OCI-LY7 (cell line): Measurements from ENCODE around the gene SEMA6D. TPM values are rescaled to one million over a fixed set of nuclear protein-coding genes. Genes with fewer than 3 reads are reported as not detected.
"Not testable (repeated sequence)": the region's sequence is repeated elsewhere in the genome, so short reads cannot be mapped to it uniquely, and the experiment has no call there.

Source experiments
- BruUV-seq: library from RNA; stranded (reverse); fragments of 400-500 nt; replicated peaks from 2 replicates; lab custom pipeline; 2021; lab: Mats Ljungman, UMichigan
- CTCF ChIA-PET: fragments of 300-600 bp; sonication (Branson Sonifier 250); formaldehyde crosslinking; loops from one replicate; lab custom pipeline; 2022; ENCODE audit warnings: antibody characterized with exemption; ENCODE audit not compliant: unreplicated experiment; lab: Charles Lee
- POLR2A ChIA-PET: fragments of 300-600 bp; sonication (Branson Sonifier 250); formaldehyde crosslinking; loops from one replicate; lab custom pipeline; 2022; ENCODE audit warnings: antibody characterized with exemption; lab: Charles Lee
- DNase-seq: peaks from one replicate; pipeline ENCODE4 v3.0.0-alpha.2; 2015; ENCODE audit warnings: low spot score
- H2AFZ ChIP-seq: fragments of 200-600 bp; sonication (generic), shearing (Covaris generic); 2 replicates; pipeline ENCODE4 v1.6.1; 2014; ENCODE audit warnings: mild to moderate bottlenecking, antibody characterized with exemption, low read length, moderate library complexity
- H3K27ac ChIP-seq: fragments of 200-600 bp; sonication (generic); 2 replicates; pipeline ENCODE4 v1.5.1; 2014; ENCODE audit warnings: mixed run types, low read depth, mild to moderate bottlenecking, moderate library complexity, low read length, inconsistent platforms; ENCODE audit not compliant: poor library complexity, severe bottlenecking
- H3K36me3 ChIP-seq: fragments of 200-600 bp; sonication (generic); 2 replicates; pipeline ENCODE4 v1.6.1; 2014; ENCODE audit warnings: mild to moderate bottlenecking, antibody characterized with exemption, low read length, moderate library complexity, mixed read lengths; ENCODE audit not compliant: insufficient read depth
- H3K4me1 ChIP-seq: fragments of 200-600 bp; sonication (generic); 2 replicates; pipeline ENCODE4 v1.5.1; 2014; ENCODE audit warnings: mild to moderate bottlenecking, low read length; ENCODE audit not compliant: insufficient read depth, poor library complexity, severe bottlenecking
- H3K4me2 ChIP-seq: fragments of 200-600 bp; sonication (generic); 2 replicates; pipeline ENCODE4 v1.6.1; 2014; ENCODE audit warnings: mild to moderate bottlenecking, low read length
- H3K4me3 ChIP-seq: fragments of 200-600 bp; sonication (generic); 2 replicates; pipeline ENCODE4 v1.5.1; 2014; ENCODE audit warnings: mild to moderate bottlenecking, low read depth, low read length; ENCODE audit not compliant: poor library complexity, severe bottlenecking
- H3K79me2 ChIP-seq: fragments of 200-600 bp; sonication (generic); 2 replicates; pipeline ENCODE4 v1.6.1; 2016; ENCODE audit warnings: low read depth, mild to moderate bottlenecking, low read length, moderate library complexity, mixed read lengths; ENCODE audit not compliant: insufficient read depth
- H3K9me2 ChIP-seq: fragments of 200-600 bp; sonication (generic); 2 replicates; pipeline ENCODE4 v1.6.1; 2016; ENCODE audit warnings: mild to moderate bottlenecking, low read length, mixed read lengths; ENCODE audit not compliant: insufficient read depth
- H3K9me3 ChIP-seq: fragments of 200-600 bp; sonication (generic); 2 replicates; pipeline ENCODE4 v1.6.1; 2014; ENCODE audit warnings: mild to moderate bottlenecking, mixed run types, low read length, mixed read lengths
- H4K20me1 ChIP-seq: fragments of 200-600 bp; sonication (generic); 2 replicates; pipeline ENCODE4 v1.6.1; 2014; ENCODE audit warnings: mild to moderate bottlenecking, antibody characterized with exemption, low read length, moderate library complexity, mixed read lengths; ENCODE audit not compliant: insufficient read depth
- EZH2phosphoT487 ChIP-seq: fragments of 200-600 bp; sonication (generic); IDR thresholded peaks from 2 replicates; pipeline ENCODE4 v1.6.1; 2018; ENCODE audit warnings: low read depth, borderline replicate concordance, mild to moderate bottlenecking, mixed run types, antibody characterized with exemption, low read length, moderate library complexity, mixed read lengths
- intact Hi-C: fragments of 100-400 bp; cut with micrococcal nuclease; formaldehyde crosslinking; loops from one replicate; pipeline ENCODE4 v1.10.0; 2022; ENCODE audit not compliant: unreplicated experiment
- total RNA-seq, 2 experiments: library from RNA; depleted of rRNA in 1 of 2; stranded (reverse); fragments of >200 nt in 1 of 2; shearing (Covaris generic) in 1 of 2; gene quantifications; 2 replicates each; pipeline ENCODE4 v1.2.3, GENCODE V29; 2014 to 2022
- TF ChIP-seq, protein P1 (sequence below): fragments of 200-600 bp; sonication (generic); conservative IDR thresholded peaks from 2 replicates; pipeline ENCODE4 v1.5.1; 2014; ENCODE audit warnings: mild to moderate bottlenecking, antibody characterized with exemption, low read length, moderate library complexity, mixed read lengths

The SEMA6D gene
- total RNA-seq, 2 experiments from 2014 or later = not detected

- no peak overlapping the region for H3K4me2 ChIP-seq
- no peak overlapping the region for H3K4me3 ChIP-seq
- ChIA-PET POLR2A (interaction anchor here (0.6 kb wide), 1 partner anchor 396 kb away, joined by 3 read pairs; no protein-coding TSS in a partner anchor), CTCF (no interaction called here)
- H3K27ac ChIP-seq = no peak overlapping the region
- no peak for DNase-seq
- no peaks in the 10 kb centered on the region for H3K4me1 ChIP-seq
- intact Hi-C loops = no loop called here
- no peaks in the 10 kb centered on the region for H4K20me1 ChIP-seq
- no peaks in the 10 kb centered on the region for H3K9me3 ChIP-seq
- H3K79me2 ChIP-seq = no peaks in the 10 kb centered on the region
- no peaks in the 10 kb centered on the region for H3K36me3 ChIP-seq
- H3K9me2 ChIP-seq = no peaks in the 10 kb centered on the region
- BruUV-seq = no TSS peak
- no peak overlapping the region for H2AFZ ChIP-seq
- TF ChIP-seq, protein P1, sequence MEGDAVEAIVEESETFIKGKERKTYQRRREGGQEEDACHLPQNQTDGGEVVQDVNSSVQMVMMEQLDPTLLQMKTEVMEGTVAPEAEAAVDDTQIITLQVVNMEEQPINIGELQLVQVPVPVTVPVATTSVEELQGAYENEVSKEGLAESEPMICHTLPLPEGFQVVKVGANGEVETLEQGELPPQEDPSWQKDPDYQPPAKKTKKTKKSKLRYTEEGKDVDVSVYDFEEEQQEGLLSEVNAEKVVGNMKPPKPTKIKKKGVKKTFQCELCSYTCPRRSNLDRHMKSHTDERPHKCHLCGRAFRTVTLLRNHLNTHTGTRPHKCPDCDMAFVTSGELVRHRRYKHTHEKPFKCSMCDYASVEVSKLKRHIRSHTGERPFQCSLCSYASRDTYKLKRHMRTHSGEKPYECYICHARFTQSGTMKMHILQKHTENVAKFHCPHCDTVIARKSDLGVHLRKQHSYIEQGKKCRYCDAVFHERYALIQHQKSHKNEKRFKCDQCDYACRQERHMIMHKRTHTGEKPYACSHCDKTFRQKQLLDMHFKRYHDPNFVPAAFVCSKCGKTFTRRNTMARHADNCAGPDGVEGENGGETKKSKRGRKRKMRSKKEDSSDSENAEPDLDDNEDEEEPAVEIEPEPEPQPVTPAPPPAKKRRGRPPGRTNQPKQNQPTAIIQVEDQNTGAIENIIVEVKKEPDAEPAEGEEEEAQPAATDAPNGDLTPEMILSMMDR = no peak
- TF ChIP-seq EZH2phosphoT487 = no peak
These were observed 20.2 kb downstream of the SEMA6D start for GRCh38 chr15:47737477-47737876.

GRCh38 chr15:47738144-47738825 is 21.0 kb downstream of the SEMA6D start:
- H3K9me3 ChIP-seq, H3K27ac ChIP-seq, DNase-seq, H3K36me3 ChIP-seq, BruUV-seq, CTCF ChIA-PET, H3K4me1 ChIP-seq, H3K79me2 ChIP-seq, H2AFZ ChIP-seq, intact Hi-C loops, H3K4me2 ChIP-seq, H3K9me2 ChIP-seq, H3K4me3 ChIP-seq, H4K20me1 ChIP-seq: not testable (repeated sequence)
- POLR2A ChIA-PET = interaction anchor here (1.1 kb wide), 1 partner anchor 27 kb away, joined by 3 read pairs; no protein-coding TSS in a partner anchor

DNA sequence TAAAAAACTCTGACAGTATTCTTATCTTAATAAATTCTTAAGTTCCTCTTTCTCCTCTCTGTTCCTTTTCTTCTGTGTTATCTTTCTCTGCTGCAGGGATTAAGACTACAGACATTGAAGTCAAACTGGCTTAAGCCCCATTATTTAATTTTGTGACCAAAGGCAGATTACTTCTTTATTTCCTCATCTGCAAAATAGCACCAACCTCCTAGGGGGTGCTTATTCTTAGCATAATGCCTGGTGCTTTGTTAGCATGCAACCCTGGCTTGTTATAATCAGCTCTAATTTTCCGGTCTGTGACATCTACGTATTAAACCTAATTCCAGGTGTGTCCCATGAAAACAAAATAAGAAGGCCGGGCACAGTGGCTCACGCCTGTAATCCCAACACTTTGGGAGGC is 23.8 kb downstream of the SEMA6D start:
- no peaks in the 10 kb centered on the region for H3K4me1 ChIP-seq
- H2AFZ ChIP-seq = no peak overlapping the region
- no peak overlapping the region for H3K4me2 ChIP-seq
- intact Hi-C loops = no loop called here
- H3K9me3 ChIP-seq = no peaks in the 10 kb centered on the region
- CTCF ChIA-PET = no interaction called here
- BruUV-seq = no TSS peak
- H3K27ac ChIP-seq = no peak overlapping the region
- POLR2A ChIA-PET = no interaction called here
- H3K36me3 ChIP-seq = no peaks in the 10 kb centered on the region
- no peaks in the 10 kb centered on the region for H3K9me2 ChIP-seq
- H3K79me2 ChIP-seq = no peaks in the 10 kb centered on the region
- no peaks in the 10 kb centered on the region for H4K20me1 ChIP-seq
- TF ChIP-seq, protein P1 = no peak
- no peak for TF ChIP-seq EZH2phosphoT487
- no peak overlapping the region for H3K4me3 ChIP-seq
- no peak for DNase-seq
